Stimulated activated CD4-positive, alpha-beta T cell treated with anti-CD3 and anti-CD28 coated beads, Interleukin-15, amount 100 ng/mL, for 1 hour (primary cell): Measurements from ENCODE around the gene CCL22.
"Not testable (repeated sequence)": the region's sequence is repeated elsewhere in the genome, so short reads cannot be mapped to it uniquely, and the experiment has no call there.

Experiments
- DNase-seq, 2 donors: peaks; one replicate each; pipeline ENCODE4 v3.0.0-alpha.2; 2020; ENCODE audit warnings: low read depth in 1 of 2, low spot score in 1 of 2

The CCL22 gene

GRCh38 chr16:57374067-57374534, 15.5 kb downstream of the CCL22 start:
- no peak for DNase-seq

GRCh38 chr16:57374925-57375465, 16.4 kb downstream of the CCL22 start:
- not testable (repeated sequence) for DNase-seq

GRCh38 chr16:57376313-57376818, 17.8 kb downstream of the CCL22 start:
- DNase-seq = no peak

GRCh38 chr16:57377080-57377841, 18.7 kb downstream of the CCL22 start:
- DNase-seq = no peak

DNA sequence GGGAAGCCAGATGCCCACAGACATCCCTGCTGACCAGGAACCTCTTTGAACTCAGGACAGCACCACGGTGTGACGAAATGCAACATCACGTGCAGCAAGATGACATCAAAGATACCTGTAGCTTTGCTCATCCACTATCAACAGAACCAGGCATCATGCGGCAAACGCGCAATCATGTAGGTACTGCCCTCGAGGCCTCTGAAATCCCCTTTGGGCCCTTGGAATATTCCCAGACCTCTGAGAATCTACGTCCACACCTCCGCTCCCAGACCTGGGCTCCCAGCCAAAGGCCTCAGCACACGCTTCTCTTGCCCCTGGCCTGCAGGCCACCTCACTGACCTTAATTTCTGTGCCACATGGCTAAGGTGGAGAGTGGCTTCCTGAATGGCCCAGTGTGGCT, 21.0 kb downstream of the CCL22 start:
- no peak for DNase-seq

DNA sequence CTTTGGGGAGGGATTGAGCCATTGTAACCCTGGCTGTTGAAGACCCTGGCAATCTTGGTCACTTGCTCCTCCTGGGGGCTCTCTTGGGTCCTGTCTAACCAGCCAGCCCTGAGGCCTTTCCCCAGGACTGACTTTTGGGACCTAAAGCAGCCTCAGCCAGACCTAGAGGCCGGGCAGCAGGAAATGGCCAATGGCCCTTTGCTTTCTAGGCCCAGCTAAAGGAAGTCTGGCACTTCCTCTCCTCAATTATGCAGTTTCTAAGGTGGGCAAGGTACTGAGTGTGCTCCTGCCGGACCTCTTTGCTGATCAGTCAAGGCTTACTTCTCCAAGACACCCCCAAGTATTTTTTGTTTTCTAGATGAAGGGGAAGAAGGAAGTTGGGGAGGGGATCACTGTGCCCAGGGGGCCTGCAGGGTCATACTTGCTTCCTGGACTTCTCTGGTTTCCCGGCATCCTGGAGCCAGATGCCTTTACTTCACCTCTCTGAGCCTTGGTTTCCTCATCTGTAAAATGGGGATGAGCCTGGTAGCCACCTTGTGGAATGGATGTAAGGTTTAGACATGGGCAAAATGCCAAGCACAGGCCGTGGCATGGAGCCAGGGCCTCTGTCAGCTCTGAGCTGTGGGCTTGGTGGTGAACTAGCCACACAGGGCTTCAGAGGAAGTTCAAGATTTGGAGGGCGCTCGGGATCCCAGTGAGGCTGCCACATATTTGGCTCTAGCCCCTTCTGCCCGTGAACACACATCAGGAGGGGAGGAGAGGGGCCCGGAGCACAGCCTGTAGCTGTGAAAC, 22.3 kb downstream of the CCL22 start:
- DNase-seq = no peak

- no peak for DNase-seq
Measured at GRCh38 chr16:57381791-57382534, 23.4 kb downstream of the CCL22 start.

- no peak for DNase-seq
Measured at GRCh38 chr16:57382535-57383275, 24.1 kb downstream of the CCL22 start.

DNA sequence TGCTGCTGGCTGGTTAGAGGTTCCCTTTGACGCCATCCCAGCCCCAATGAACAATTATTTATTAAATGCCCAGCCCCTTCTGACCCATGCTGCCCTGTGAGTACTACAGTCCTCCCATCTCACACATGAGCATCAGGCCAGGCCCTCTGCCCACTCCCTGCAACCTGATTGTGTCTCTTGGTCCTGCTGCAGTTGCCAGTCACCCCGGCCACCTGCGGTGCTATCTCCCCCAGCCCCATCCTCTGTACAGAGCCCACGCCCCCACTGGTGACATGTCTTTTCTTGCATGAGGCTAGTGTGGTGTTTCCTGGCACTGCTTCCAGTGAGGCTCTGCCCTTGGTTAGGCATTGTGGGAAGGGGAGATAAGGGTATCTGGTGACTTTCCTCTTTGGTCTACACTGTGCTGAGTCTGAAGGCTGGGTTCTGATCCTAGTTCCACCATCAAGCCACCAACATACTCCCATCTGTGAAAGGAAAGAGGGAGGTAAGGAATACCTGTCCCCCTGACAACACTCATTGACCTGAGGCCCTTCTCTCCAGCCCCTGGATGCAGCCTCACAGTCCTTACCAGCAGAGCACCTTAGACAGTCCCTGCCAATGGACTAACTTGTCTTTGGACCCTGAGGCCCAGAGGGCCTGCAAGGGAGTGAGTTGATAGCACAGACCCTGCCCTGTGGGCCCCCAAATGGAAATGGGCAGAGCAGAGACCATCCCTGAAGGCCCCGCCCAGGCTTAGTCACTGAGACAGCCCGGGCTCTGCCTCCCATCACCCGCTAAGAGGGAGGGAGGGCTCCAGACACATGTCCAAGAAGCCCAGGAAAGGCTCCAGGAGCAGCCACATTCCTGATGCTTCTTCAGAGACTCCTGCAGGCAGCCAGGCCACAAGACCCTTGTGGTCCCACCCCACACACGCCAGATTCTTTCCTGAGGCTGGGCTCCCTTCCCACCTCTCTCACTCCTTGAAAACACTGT, 25.0 kb downstream of the CCL22 start:
- DNase-seq = no peak

- DNase-seq = no peak
Measured at GRCh38 chr16:57384248-57385070, 25.9 kb downstream of the CCL22 start.

GRCh38 chr16:57385083-57385482, 26.5 kb downstream of the CCL22 start:
- no peak for DNase-seq

- no peak for DNase-seq
Measured at GRCh38 chr16:57386381-57386951, 27.9 kb downstream of the CCL22 start.

DNA sequence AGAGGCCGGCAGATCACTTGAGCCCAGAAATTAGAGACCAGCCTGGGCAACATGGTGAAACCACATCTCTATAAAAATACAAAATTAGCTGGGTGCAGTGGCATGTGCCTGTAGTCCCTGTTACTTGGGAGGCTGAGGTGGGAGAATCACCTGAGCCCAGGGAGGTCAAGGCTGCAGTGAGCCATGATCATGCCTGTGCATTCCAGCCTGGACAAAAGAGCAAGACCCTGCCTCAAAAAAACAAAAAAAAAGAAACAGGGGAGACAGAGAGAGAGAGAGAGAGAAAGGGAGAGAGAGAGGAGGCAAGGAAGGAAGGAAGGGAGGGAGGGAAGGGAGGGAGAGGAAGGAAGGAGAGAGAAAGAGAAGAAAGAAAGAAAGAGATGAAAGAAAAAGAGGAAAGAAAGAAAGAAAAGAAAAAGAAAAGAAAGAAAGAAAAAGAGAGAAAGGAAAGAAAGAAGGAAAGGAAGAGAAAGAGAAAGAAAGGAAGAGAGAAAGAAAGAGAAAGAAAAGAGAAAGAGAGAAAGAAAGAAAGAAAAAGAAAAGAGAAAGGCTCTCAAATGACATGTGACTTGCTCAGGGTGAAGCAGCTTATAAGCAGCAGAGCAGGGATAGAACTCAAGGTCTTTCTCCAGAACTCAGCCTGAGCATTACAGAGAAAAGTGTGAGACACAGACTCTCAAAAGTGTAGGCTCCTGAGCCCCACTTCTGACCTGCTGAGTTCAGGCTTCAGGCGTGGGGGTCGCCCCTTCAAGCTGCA, 29.2 kb downstream of the CCL22 start:
- no peak for DNase-seq

- no peak for DNase-seq
Measured at GRCh38 chr16:57388359-57389086, 29.9 kb downstream of the CCL22 start.

DNA sequence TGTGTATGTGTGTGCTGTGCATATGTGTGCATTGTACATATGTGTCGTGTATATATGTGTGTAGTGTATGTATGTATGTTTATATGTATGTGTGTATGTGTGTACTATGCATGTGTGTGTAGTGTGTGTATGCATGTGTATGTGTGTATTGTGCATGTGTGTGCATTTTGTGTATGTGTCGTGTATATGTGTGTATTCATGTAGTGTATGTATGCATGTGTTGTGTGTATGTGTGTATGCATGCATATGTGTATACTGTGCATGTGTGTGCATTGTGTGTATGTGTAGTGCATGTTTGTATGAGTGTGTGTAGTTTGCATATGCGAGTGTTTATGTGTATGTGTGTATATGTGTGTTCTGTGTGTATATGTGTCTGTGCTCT, 30.5 kb downstream of the CCL22 start:
- DNase-seq = no peak

GRCh38 chr16:57390636-57391295, 32.2 kb downstream of the CCL22 start:
- no peak for DNase-seq
